ENCODE data around the gene GPR78.

The GPR78 gene

DNA sequence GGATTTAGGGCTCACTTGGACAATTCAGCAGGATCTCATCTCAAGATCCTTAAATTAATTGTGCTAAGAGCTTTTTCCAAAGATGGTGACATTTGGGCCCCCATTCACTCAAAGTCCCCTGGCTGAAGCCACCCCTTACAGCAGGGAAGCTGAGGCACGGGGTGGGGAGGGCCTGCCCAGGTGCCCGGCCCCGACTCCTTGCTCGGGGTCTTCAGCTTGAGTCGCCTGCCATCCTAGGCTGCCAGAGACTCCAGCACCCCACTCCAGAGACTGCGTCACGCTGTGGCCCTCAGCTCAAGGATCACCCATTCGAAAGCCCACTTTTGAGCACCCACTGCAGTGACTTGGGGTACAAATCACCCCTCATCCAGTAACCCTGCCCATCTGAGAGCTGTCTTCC, 39.2 kb upstream of the GPR78 start:
- TF ChIP-seq, protein P1, sequence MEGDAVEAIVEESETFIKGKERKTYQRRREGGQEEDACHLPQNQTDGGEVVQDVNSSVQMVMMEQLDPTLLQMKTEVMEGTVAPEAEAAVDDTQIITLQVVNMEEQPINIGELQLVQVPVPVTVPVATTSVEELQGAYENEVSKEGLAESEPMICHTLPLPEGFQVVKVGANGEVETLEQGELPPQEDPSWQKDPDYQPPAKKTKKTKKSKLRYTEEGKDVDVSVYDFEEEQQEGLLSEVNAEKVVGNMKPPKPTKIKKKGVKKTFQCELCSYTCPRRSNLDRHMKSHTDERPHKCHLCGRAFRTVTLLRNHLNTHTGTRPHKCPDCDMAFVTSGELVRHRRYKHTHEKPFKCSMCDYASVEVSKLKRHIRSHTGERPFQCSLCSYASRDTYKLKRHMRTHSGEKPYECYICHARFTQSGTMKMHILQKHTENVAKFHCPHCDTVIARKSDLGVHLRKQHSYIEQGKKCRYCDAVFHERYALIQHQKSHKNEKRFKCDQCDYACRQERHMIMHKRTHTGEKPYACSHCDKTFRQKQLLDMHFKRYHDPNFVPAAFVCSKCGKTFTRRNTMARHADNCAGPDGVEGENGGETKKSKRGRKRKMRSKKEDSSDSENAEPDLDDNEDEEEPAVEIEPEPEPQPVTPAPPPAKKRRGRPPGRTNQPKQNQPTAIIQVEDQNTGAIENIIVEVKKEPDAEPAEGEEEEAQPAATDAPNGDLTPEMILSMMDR (conservative IDR thresholded peaks at IDR 0.05; ENCODE audit: low read depth, low read length) = no peak
- Histone ChIP-seq H3K9ac (no peak overlapping the region), H3K4me3 (IDR thresholded peaks at IDR 0.05; ENCODE audit: insufficient read depth, low read depth, low read length) (no peak overlapping the region), H2AFZ (ENCODE audit: low read depth) (no peak overlapping the region), H3K27ac (no peak overlapping the region), H3K36me3 (ENCODE audit: insufficient read depth) (no peaks in the 10 kb centered on the region), H3K4me1 (ENCODE audit: low read depth, poor library complexity, severe bottlenecking) (peaks cover 13% of the 10 kb centered on the region), H3K27me3 (ENCODE audit: insufficient read depth, low read depth) (no peaks in the 10 kb centered on the region), H3K4me2 (no peak overlapping the region), H4K20me1 (ENCODE audit: insufficient read depth) (no peaks in the 10 kb centered on the region), H3K79me2 (ENCODE audit: insufficient read depth, low read depth) (no peaks in the 10 kb centered on the region)

- peaks cover 13% of the 10 kb centered on the region for H3K4me1 ChIP-seq (ENCODE audit: low read depth, poor library complexity, severe bottlenecking)
- no peaks in the 10 kb centered on the region for H3K27me3 ChIP-seq (ENCODE audit: insufficient read depth, low read depth)
- H3K4me3 ChIP-seq (IDR thresholded peaks at IDR 0.05; ENCODE audit: insufficient read depth, low read depth, low read length) = no peak overlapping the region
- H3K4me2 ChIP-seq = no peak overlapping the region
- H3K27ac ChIP-seq = no peak overlapping the region
- no peak overlapping the region for H3K9ac ChIP-seq
- TF ChIP-seq, protein P1 (conservative IDR thresholded peaks at IDR 0.05; ENCODE audit: low read depth, low read length) = no peak
- H2AFZ ChIP-seq (ENCODE audit: low read depth) = no peak overlapping the region
- no peaks in the 10 kb centered on the region for H4K20me1 ChIP-seq (ENCODE audit: insufficient read depth)
- no peaks in the 10 kb centered on the region for H3K79me2 ChIP-seq (ENCODE audit: insufficient read depth, low read depth)
- H3K36me3 ChIP-seq (ENCODE audit: insufficient read depth) = no peaks in the 10 kb centered on the region
These were observed 38.0 kb upstream of the GPR78 start for GRCh38 chr4:8541981-8542715.

GRCh38 chr4:8542776-8543525, 37.2 kb upstream of the GPR78 start:
- no peaks in the 10 kb centered on the region for H3K36me3 ChIP-seq (ENCODE audit: insufficient read depth)
- H2AFZ ChIP-seq (ENCODE audit: low read depth) = no peak overlapping the region
- no peaks in the 10 kb centered on the region for H3K27me3 ChIP-seq (ENCODE audit: insufficient read depth, low read depth)
- H3K79me2 ChIP-seq (ENCODE audit: insufficient read depth, low read depth) = no peaks in the 10 kb centered on the region
- H3K4me2 ChIP-seq = no peak overlapping the region
- peaks cover 13% of the 10 kb centered on the region for H3K4me1 ChIP-seq (ENCODE audit: low read depth, poor library complexity, severe bottlenecking)
- H3K4me3 ChIP-seq (IDR thresholded peaks at IDR 0.05; ENCODE audit: insufficient read depth, low read depth, low read length) = no peak overlapping the region
- no peaks in the 10 kb centered on the region for H4K20me1 ChIP-seq (ENCODE audit: insufficient read depth)
- TF ChIP-seq, protein P1 (conservative IDR thresholded peaks at IDR 0.05; ENCODE audit: low read depth, low read length) = no peak
- H3K9ac ChIP-seq = no peak overlapping the region
- H3K27ac ChIP-seq = no peak overlapping the region

DNA sequence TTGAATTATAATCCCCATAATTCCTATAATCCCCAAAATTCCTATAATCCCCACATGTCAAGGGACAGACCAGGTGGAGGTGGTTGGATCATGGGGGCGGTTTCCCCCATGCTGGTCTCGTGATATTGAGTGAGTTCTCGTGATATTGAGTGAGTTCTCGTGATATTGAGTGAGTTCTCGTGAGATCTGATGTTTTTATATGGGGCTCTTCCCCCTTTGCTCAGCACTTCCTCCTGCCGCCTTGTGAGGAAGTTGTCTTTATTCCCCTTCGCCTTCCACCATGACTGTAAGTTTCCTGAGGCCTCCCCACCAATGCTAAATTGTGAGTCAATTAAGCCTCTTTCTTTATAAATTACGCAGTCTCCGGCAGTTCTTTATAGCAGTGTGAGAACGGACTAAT, 36.6 kb upstream of the GPR78 start:
- Histone ChIP-seq H4K20me1 (ENCODE audit: insufficient read depth) (no peaks in the 10 kb centered on the region), H3K79me2 (ENCODE audit: insufficient read depth, low read depth) (no peaks in the 10 kb centered on the region), H3K27ac (no peak overlapping the region), H3K4me1 (ENCODE audit: low read depth, poor library complexity, severe bottlenecking) (peaks cover 13% of the 10 kb centered on the region), H3K4me3 (IDR thresholded peaks at IDR 0.05; ENCODE audit: insufficient read depth, low read depth, low read length) (no peak overlapping the region), H3K27me3 (ENCODE audit: insufficient read depth, low read depth) (no peaks in the 10 kb centered on the region), H2AFZ (ENCODE audit: low read depth) (no peak overlapping the region), H3K4me2 (no peak overlapping the region), H3K36me3 (ENCODE audit: insufficient read depth) (no peaks in the 10 kb centered on the region), H3K9ac (no peak overlapping the region)
- TF ChIP-seq, protein P1 (conservative IDR thresholded peaks at IDR 0.05; ENCODE audit: low read depth, low read length) = no peak
